OCI-LY3 (cell line): ENCODE results near the gene AGT.
"Not testable (repeated sequence)": the region's sequence is repeated elsewhere in the genome, so short reads cannot be mapped to it uniquely, and the experiment has no call there.

Source experiments
- H2AFZ ChIP-seq: fragments of 200-600, 300-600 bp; shearing (Covaris generic); 2 replicates; pipeline ENCODE4 v1.6.0; 2014; ENCODE audit warnings: antibody characterized with exemption, low read depth, low read length
- H3K27ac ChIP-seq: fragments of 200-600, 300-600 bp; sonication (generic); 2 replicates; pipeline ENCODE4 v1.5.1; 2014; ENCODE audit warnings: mild to moderate bottlenecking, low read length, moderate library complexity, mixed read lengths
- H3K27me3 ChIP-seq: fragments of 200-600, 300-600 bp; sonication (generic); 2 replicates; pipeline ENCODE4 v1.6.1; 2014; ENCODE audit warnings: low read depth, low read length, mixed read lengths
- H3K36me3 ChIP-seq: fragments of 200-600, 300-600 bp; sonication (generic); replicated peaks from 2 replicates; pipeline ENCODE3; 2014; ENCODE audit warnings: low read depth, low read length, mixed read lengths
- H3K4me1 ChIP-seq: fragments of 300-600, 200-600 bp; sonication (generic); 2 replicates; pipeline ENCODE4 v1.6.1; 2014; ENCODE audit warnings: low read length, mixed read lengths
- H3K4me2 ChIP-seq: fragments of 200-600, 300-600 bp; sonication (generic); 2 replicates; pipeline ENCODE4 v1.6.1; 2014; ENCODE audit warnings: low read length, mixed read lengths
- H3K4me3 ChIP-seq: fragments of 300-600, 200-600 bp; sonication (generic); 2 replicates; pipeline ENCODE4 v1.5.1; 2014; ENCODE audit warnings: antibody characterized with exemption, mild to moderate bottlenecking, low read length, moderate library complexity
- H3K79me2 ChIP-seq: fragments of 300-600, 200-600 bp; shearing (Covaris generic); 2 replicates; pipeline ENCODE4 v1.6.1; 2014; ENCODE audit warnings: mild to moderate bottlenecking, low read length, mixed read lengths
- H3K9ac ChIP-seq: fragments of 300-600, 200-600 bp; shearing (Covaris generic); 2 replicates; pipeline ENCODE4 v1.6.0; 2014; ENCODE audit warnings: mild to moderate bottlenecking, low read length, moderate library complexity
- H3K9me3 ChIP-seq: fragments of 200-600, 300-600 bp; shearing (Covaris generic); 2 replicates; pipeline ENCODE4 v1.6.1; 2014; ENCODE audit warnings: low read length, mixed read lengths; ENCODE audit not compliant: insufficient read depth
- H4K20me1 ChIP-seq: fragments of 200-600, 300-600 bp; sonication (generic); 2 replicates; pipeline ENCODE4 v1.6.1; 2016; ENCODE audit warnings: low read length, mixed read lengths; ENCODE audit not compliant: insufficient read depth
- CTCF ChIP-seq: fragments of 200-600, 300-600 bp; sonication (generic); IDR thresholded peaks from 2 replicates; pipeline ENCODE4 v1.5.1; 2014; ENCODE audit warnings: antibody characterized with exemption, low read length, low read depth
- EZH2phosphoT487 ChIP-seq: fragments of 200-600 bp; shearing (Covaris generic); IDR thresholded peaks from 2 replicates; pipeline ENCODE4 v1.6.1; 2018; ENCODE audit warnings: antibody characterized with exemption, mixed run types, low read depth

The AGT gene

GRCh38 chr1:230730977-230731376, 17.1 kb upstream of the AGT start:
- H4K20me1 ChIP-seq = no peaks in the 10 kb centered on the region
- peaks cover 3% of the 10 kb centered on the region; the same call in 1 of the 2 replicates for H3K27me3 ChIP-seq
- no peaks in the 10 kb centered on the region for H3K36me3 ChIP-seq
- no peak for TF ChIP-seq CTCF
- no peak for TF ChIP-seq EZH2phosphoT487
- H3K27ac ChIP-seq = no peak overlapping the region
- H3K9ac ChIP-seq = no peak overlapping the region
- no peaks in the 10 kb centered on the region for H3K9me3 ChIP-seq
- H3K4me3 ChIP-seq = no peak overlapping the region
- no peak overlapping the region for H3K4me2 ChIP-seq
- no peaks in the 10 kb centered on the region for H3K4me1 ChIP-seq
- no peak overlapping the region for H2AFZ ChIP-seq
- H3K79me2 ChIP-seq = no peaks in the 10 kb centered on the region

GRCh38 chr1:230728710-230729392, 14.9 kb upstream of the AGT start:
- no peaks in the 10 kb centered on the region for H3K4me1 ChIP-seq
- no peaks in the 10 kb centered on the region for H3K79me2 ChIP-seq
- peaks cover 2% of the 10 kb centered on the region; the same call in 1 of the 2 replicates for H3K27me3 ChIP-seq
- H3K4me3 ChIP-seq = no peak overlapping the region
- H3K4me2 ChIP-seq = no peak overlapping the region
- H3K9ac ChIP-seq = no peak overlapping the region
- TF ChIP-seq EZH2phosphoT487 (no peak), CTCF (no peak)
- H2AFZ ChIP-seq = no peak overlapping the region
- no peak overlapping the region for H3K27ac ChIP-seq
- no peaks in the 10 kb centered on the region for H4K20me1 ChIP-seq
- no peaks in the 10 kb centered on the region for H3K9me3 ChIP-seq
- H3K36me3 ChIP-seq = no peaks in the 10 kb centered on the region

GRCh38 chr1:230725256-230726012, 11.5 kb upstream of the AGT start:
- Histone ChIP-seq H3K4me2 (no peak overlapping the region), H3K79me2 (no peaks in the 10 kb centered on the region), H2AFZ (no peak overlapping the region), H3K9ac (no peak overlapping the region), H3K27me3 (0 out of 2 replicates have a peak, but pooled peaks cover 2% of the 10 kb centered on the region), H3K27ac (no peak overlapping the region), H3K36me3 (no peaks in the 10 kb centered on the region), H4K20me1 (no peaks in the 10 kb centered on the region), H3K9me3 (no peaks in the 10 kb centered on the region), H3K4me3 (no peak overlapping the region), H3K4me1 (no peaks in the 10 kb centered on the region)
- TF ChIP-seq CTCF = no peak
- no peak for TF ChIP-seq EZH2phosphoT487

- not testable (repeated sequence) for H3K9ac ChIP-seq, H3K9me3 ChIP-seq, H3K79me2 ChIP-seq, H4K20me1 ChIP-seq, H3K4me1 ChIP-seq, H3K36me3 ChIP-seq, H2AFZ ChIP-seq, H3K27me3 ChIP-seq, H3K4me3 ChIP-seq, H3K27ac ChIP-seq, H3K4me2 ChIP-seq
Measured at GRCh38 chr1:230721849-230722522, 8.1 kb upstream of the AGT start.
